ENCODE data around the gene VWA5B2. TPM values are rescaled to one million over a fixed set of nuclear protein-coding genes. Genes with fewer than 3 reads are reported as not detected.

VWA5B2 gene
- total RNA-seq, 1 donor from 2014 or later, result not detected

DNA sequence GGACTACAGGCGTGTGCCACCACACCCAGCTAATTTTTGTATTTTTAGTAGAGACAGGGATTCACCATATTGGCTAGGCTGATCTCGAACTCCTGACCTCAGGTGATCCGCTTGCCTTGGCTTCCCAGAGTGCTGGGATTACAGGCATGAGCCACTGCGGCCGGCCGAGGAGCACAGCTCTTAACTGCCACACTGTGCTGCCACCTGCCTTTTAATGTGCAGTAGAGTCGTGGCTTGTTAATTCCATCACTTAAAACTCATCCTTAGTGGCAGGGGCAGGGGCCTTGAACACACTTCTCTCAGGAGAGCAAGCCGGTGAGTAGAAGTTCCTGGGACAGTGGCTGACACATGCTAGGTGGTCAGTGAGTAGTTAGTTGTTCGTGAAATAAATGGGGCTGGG, 30.9 kb upstream of the VWA5B2 start:
- DNase-seq (ENCODE audit: low read depth), result no peak
- TF ChIP-seq, protein P1, sequence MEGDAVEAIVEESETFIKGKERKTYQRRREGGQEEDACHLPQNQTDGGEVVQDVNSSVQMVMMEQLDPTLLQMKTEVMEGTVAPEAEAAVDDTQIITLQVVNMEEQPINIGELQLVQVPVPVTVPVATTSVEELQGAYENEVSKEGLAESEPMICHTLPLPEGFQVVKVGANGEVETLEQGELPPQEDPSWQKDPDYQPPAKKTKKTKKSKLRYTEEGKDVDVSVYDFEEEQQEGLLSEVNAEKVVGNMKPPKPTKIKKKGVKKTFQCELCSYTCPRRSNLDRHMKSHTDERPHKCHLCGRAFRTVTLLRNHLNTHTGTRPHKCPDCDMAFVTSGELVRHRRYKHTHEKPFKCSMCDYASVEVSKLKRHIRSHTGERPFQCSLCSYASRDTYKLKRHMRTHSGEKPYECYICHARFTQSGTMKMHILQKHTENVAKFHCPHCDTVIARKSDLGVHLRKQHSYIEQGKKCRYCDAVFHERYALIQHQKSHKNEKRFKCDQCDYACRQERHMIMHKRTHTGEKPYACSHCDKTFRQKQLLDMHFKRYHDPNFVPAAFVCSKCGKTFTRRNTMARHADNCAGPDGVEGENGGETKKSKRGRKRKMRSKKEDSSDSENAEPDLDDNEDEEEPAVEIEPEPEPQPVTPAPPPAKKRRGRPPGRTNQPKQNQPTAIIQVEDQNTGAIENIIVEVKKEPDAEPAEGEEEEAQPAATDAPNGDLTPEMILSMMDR (conservative IDR thresholded peaks at IDR 0.05; ENCODE audit: low read depth, low read length), result no peak

DNA sequence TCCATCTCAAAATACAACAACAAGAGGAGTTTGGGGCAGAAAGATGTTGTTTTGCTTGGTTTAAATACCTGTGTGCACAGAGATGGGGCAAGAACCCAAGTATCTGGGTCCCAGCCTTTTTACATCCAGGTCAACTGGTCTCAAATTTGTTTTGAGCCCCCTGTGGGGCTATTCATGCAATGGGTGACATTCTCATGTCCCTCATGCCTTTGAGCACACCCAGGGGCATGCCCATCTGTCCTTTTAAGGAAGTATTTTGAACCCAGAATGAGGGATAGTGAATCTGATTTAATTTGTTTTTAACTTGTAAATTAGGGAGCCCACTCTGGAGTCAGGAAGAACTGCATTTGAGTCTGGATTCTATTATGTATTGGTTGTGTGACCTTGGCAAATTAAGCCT, 28.6 kb upstream of the VWA5B2 start:
- DNase-seq (ENCODE audit: low read depth), result no peak
- TF ChIP-seq, protein P1 (conservative IDR thresholded peaks at IDR 0.05; ENCODE audit: low read depth, low read length), result no peak
- H3K4me3 ChIP-seq (ENCODE audit: low read depth, low read length), result no peak overlapping the region

More for the DNA sequence above, 30.9 kb upstream of the VWA5B2 start:
- no peak overlapping the region for H3K4me3 ChIP-seq (ENCODE audit: low read depth, low read length)

DNA sequence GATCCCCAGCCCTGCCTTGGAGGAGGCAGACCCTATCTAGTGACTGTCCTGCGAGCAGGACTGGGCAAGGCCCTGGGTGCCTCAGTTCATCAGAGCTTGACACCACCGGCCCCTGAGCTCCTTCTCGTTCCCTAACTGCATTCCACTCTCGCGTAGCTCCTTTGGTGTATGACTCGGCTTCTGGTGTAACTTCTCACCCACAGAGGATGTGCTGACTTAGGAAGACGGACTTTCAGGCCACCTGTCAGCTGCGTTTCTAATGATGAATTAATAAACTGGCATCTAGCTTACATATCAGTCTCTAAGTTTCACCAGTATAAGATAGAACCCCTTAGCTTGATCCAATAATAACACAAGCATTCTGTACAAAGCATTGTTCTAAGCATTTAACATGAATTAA, 25.9 kb upstream of the VWA5B2 start:
- TF ChIP-seq, protein P1 (conservative IDR thresholded peaks at IDR 0.05; ENCODE audit: low read depth, low read length), result no peak
- no peak overlapping the region for H3K4me3 ChIP-seq (ENCODE audit: low read depth, low read length)
- no peak for DNase-seq (ENCODE audit: low read depth)

DNA sequence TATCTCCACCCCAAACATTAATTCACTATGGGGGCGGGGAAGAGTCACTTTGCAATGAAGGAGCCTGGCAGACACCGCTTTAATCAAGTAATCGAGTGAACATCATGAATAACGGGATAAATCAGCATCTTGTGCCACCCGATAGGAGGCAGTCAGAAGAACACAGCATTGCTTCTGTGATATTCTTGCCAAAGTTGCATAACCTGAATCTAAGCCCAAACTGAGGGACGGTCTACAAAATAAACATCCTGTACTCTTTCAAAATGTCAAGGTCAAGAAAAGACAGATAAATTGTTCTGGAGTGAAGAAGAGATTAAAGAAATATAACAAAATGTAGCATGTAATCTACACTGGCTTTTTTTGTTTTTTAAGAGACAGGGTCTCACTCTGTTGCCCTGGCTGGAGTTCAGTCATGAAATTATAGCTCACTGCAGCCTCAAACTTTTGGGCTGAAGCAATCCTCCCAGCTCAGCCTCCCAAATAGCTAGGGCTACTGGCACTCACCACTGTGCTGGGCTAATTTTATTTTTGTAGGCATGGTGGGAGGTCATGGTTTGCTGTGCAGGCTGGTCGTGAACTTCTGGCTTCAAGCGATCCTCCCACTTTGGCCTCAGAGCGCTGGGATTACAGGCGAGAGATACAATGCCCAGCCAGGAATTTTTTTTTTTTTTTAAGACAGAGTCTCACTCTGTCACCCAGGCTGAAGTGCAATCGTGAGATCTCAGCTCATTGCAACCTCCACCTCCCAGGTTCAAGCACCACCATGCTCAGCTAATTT, 20.1 kb upstream of the VWA5B2 start:
- TF ChIP-seq, protein P1 (conservative IDR thresholded peaks at IDR 0.05; ENCODE audit: low read depth, low read length), result no peak
- no peak for DNase-seq (ENCODE audit: low read depth)
- H3K4me3 ChIP-seq (ENCODE audit: low read depth, low read length), result no peak overlapping the region

DNA sequence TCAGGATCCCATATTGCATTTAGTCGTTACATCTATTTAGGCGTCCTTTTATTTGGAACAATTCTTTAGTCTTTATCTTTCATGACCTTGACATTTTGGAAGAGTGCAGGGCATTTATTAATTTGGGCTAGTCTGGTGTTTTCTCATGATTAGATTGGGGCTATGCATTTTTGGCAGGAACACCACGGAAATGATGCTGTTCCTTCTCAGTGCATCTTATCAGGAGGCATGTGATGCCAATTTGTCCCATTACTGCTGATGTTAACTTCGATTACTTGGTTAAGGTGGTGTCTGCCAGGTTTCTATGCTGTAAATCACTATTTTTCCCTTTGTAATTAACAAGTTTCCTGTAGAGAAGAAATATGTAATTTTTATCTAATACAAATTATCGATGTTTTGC, 18.1 kb upstream of the VWA5B2 start:
- H3K4me3 ChIP-seq (ENCODE audit: low read depth, low read length), result no peak overlapping the region
- TF ChIP-seq, protein P1 (conservative IDR thresholded peaks at IDR 0.05; ENCODE audit: low read depth, low read length), result no peak
- DNase-seq (ENCODE audit: low read depth), result no peak

DNA sequence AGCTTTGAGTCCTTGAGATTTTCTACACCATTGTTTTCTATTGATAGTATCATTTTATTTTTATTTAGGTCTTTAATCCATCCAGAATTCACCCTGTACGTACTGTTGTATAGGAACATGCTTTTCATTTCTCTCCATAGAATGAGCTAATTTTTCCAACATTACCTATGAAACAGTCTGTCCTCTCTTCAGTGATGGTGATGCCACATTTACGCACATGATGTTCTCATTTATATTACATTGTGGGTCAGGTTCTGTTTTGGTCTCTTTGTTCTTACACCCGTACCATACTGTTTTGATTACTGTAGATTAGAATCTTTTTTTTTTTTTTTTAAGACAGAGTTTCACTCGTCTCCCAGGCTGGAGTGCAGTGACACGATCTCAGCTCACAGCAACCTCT, 17.7 kb upstream of the VWA5B2 start:
- TF ChIP-seq, protein P1 (conservative IDR thresholded peaks at IDR 0.05; ENCODE audit: low read depth, low read length), result no peak
- no peak overlapping the region for H3K4me3 ChIP-seq (ENCODE audit: low read depth, low read length)
- DNase-seq (ENCODE audit: low read depth), result no peak

DNA sequence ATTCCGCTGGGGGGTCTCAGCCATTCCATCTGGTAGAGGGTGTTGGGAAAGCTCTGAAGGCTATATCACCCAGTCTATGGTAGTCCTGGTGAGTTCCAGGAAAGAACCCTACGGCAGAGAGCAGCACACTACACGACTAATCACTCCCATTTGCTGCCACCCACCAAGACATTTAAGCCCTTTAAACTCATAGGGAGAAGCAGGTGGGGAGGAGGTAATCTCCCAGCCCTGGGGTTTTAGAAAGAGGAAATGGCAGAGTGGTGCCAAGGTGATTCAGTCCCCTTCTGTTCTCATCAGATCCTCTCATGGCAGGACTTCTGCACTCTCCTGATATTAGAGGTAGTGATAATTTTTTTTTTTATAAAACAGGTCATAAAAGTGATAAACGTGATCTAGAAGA, 10.6 kb upstream of the VWA5B2 start:
- no peak for DNase-seq (ENCODE audit: low read depth)
- no peak overlapping the region for H3K4me3 ChIP-seq (ENCODE audit: low read depth, low read length)
- TF ChIP-seq, protein P1 (conservative IDR thresholded peaks at IDR 0.05; ENCODE audit: low read depth, low read length), result no peak

Measured in epithelial cell of proximal tubule (primary cell).